UCSD-AML1 (cell line): ENCODE measurements around the gene NR1D2.
"Not testable (repeated sequence)": the region's sequence is repeated elsewhere in the genome, so short reads cannot be mapped to it uniquely, and the experiment has no call there.

Experiments
- DNase-seq: peaks from one replicate; lab custom pipeline; 2025; ENCODE audit not compliant: unreplicated experiment; lab: John Stamatoyannopoulos, UW

The NR1D2 gene

GRCh38 chr3:23944861-23945662 is at the start of gene NR1D2:
TSS of gene NR1D2 (plus strand) at chr3:23945286. CDS start at chr3:23945579, 293 bp downstream.
- DNase-seq = peak; percentile 87

GRCh38 chr3:23900744-23901143 is 44.3 kb upstream of the NR1D2 start:
- DNase-seq = no peak

- no peak for DNase-seq
Measured at GRCh38 chr3:23904545-23904944, 40.5 kb upstream of the NR1D2 start.

- DNase-seq = no peak
Measured at GRCh38 chr3:23909341-23909740, 35.7 kb upstream of the NR1D2 start.

DNA sequence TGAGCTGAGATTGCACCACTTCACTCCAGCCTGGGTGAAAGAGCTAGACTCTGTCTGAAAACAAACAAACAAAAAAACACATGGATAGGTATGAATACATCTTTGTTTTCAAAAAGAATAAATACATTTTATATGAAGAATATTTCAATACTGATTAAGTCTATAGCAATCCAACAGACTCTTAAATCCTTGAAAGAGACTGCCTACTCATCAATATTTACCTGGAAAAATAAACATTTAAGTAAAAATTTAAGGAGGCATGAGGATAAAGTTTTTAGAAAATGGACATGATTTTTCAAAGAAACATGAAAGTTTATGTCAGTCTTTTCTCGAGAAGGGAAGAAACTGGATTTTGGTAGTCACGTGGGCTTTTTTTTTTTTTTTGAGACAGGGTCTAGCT is 33.7 kb upstream of the NR1D2 start:
- no peak for DNase-seq

- not testable (repeated sequence) for DNase-seq
Measured at GRCh38 chr3:23912335-23912734, 32.8 kb upstream of the NR1D2 start.

DNA sequence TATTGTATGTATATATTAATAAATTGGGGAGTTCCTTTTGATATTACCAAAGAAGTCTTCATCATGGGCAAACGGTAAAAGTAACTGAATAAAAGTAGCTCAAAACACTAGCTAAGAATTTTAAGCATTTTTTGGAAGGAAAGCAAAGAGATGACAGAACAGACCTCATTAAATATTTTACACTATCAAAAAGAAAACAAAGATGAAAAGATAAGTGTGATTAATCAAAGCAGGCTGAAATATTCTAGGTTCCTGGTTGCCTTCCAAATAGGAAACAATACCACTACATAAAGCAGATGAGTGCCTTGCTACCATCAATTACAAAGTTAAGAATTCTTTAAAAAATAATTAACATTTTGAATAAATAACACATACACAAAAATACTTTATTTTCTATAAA is 31.9 kb upstream of the NR1D2 start:
- no peak for DNase-seq

GRCh38 chr3:23913873-23914743 is 31.0 kb upstream of the NR1D2 start:
- DNase-seq = no peak

DNA sequence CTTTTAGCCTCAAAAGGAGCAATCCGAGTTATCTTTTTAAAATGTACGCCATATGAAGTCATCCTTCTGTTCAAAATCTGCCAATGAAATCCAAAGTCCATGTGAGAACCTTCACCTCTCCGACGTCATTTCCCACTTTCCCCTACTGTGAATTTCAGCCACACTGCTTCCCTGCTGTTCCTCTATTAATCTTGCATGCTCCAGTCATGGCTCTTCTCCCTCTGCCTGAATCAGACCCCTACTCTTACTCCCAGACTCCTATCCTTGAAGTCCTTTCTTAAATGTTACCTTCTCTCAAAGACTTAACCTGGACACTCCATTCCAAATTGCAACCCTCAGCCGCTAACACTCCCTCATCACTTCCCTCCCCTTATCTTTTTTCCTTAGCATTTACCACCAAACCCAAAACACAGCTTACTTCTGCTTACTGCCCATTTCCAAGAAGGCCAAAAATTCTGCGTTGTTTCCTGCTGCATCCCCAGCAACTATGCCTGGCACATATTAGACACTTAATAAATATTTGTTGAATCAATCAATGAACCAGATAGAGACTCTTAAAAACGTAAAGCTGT is 29.5 kb upstream of the NR1D2 start:
- DNase-seq = no peak

- DNase-seq = no peak
Measured at GRCh38 chr3:23916152-23916885, 28.8 kb upstream of the NR1D2 start.

DNA sequence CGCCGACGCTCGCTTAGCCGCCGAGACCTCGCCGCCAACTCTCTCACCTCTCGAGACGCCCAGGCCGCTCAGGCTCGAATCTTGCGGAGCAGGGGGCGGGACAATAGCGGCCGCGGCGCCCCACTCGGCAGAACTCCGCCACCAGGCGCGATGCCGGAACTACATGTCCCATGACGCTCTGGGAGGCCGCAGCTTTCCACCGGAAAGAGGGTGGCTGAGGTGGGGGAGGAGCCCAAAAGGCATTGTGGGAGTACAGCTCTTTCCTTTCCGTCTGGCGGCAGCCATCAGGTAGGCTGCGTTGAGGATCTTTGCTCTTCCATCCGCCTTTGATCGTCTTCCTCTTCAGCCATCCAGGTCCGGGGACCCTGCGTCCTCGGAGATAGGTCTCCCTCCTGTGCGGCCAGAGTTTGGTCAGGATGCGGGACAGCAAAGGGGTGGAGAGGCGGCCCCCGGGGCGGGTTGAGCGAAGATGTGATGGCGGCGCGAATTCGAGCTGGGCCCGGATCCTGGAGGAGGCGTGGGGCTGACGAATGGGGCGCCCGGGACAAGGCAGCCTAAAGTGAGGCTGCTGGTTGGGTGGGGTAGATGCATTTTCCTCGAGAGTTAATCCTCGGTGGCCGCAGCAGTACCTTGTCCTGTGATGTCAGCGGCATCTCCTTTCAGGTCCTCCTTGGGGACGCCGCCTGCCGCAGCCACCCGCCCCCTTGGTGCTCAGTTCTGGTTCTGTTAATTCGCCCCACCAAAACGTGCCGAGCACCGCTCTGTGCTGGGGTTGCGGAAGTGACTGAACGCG is 28.0 kb upstream of the NR1D2 start, which contains the start of the genes NKIRAS1 and RPL15:
Gene NKIRAS1, minus strand, starts transcription at position 105 of the 793 bp plus-strand sequence. CDS start 6,086 bp downstream, outside the sequence.
Gene RPL15, plus strand, starts transcription at position 247 of the 793 bp plus-strand sequence. CDS start 728 bp downstream, outside the sequence.
- peak; percentile 96 for DNase-seq

DNA sequence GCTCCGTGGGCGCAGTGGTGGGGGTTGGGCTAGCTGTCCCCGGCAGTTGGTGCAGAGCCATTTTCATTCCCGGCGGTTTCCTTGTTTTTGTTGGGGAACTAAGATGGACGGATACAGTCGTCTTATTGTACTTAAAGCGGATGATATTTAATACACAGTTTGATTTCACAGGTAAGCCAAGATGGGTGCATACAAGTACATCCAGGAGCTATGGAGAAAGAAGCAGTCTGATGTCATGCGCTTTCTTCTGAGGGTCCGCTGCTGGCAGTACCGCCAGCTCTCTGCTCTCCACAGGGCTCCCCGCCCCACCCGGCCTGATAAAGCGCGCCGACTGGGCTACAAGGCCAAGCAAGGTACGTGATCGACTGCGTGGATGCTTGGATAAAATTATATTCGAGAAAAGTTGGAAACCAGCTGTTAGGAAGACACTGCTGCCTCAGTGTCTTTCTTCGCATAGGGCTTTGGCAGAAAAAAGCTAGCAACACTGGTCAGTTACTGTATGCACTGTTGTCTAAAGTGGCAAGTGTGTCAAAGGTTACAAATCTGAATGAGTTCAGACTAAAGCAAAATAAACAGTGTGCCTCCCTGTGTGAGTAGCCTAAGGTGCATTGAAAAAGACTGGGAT is 27.3 kb upstream of the NR1D2 start:
- DNase-seq = not testable (repeated sequence)

- DNase-seq = not testable (repeated sequence)
Measured at GRCh38 chr3:23918331-23918730, 26.8 kb upstream of the NR1D2 start.

DNA sequence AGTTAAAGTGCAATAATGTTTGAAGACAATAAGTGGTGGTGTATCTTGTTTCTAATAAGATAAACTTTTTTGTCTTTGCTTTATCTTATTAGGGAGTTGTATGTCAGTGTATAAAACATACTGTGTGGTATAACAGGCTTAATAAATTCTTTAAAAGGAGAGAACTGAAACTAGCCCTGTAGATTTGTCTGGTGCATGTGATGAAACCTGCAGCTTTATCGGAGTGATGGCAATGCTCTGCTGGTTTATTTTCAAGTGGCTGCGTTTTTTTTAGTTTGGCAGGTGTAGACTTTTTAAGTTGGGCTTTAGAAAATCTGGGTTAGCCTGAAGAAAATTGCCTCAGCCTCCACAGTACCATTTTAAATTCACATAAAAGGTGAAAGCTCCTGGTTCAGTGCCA is 25.5 kb upstream of the NR1D2 start:
- no peak for DNase-seq

- DNase-seq = no peak
Measured at GRCh38 chr3:23920151-23920655, 24.9 kb upstream of the NR1D2 start.

GRCh38 chr3:23921052-23921511 is 24.0 kb upstream of the NR1D2 start:
- no peak for DNase-seq

GRCh38 chr3:23923786-23924185 is 21.3 kb upstream of the NR1D2 start:
- DNase-seq = no peak

GRCh38 chr3:23926246-23926645 is 18.8 kb upstream of the NR1D2 start:
- no peak for DNase-seq

- no peak for DNase-seq
Measured at GRCh38 chr3:23926736-23927135, 18.4 kb upstream of the NR1D2 start.
